HCEC 1CT (cell line): ENCODE results near the gene INHBE.
"Not testable (repeated sequence)": the region's sequence is repeated elsewhere in the genome, so short reads cannot be mapped to it uniquely, and the experiment has no call there.

ENCODE experiments used
- DNase-seq: peaks from one replicate; pipeline ENCODE4 v3.0.0-alpha.2; 2017

INHBE gene

GRCh38 chr12:57454566-57455373, at the start of gene INHBE:
Gene INHBE, plus strand, starts transcription at chr12:57455307. Its CDS starts 230 bp downstream, at chr12:57455537.
- DNase-seq = peak; percentile 69

- DNase-seq = no peak
Measured at GRCh38 chr12:57410534-57410933, 44.6 kb upstream of the INHBE start.

- not testable (repeated sequence) for DNase-seq
Measured at GRCh38 chr12:57414160-57414559, 40.9 kb upstream of the INHBE start.

- DNase-seq = no peak
Measured at GRCh38 chr12:57415088-57415487, 40.0 kb upstream of the INHBE start.

DNA sequence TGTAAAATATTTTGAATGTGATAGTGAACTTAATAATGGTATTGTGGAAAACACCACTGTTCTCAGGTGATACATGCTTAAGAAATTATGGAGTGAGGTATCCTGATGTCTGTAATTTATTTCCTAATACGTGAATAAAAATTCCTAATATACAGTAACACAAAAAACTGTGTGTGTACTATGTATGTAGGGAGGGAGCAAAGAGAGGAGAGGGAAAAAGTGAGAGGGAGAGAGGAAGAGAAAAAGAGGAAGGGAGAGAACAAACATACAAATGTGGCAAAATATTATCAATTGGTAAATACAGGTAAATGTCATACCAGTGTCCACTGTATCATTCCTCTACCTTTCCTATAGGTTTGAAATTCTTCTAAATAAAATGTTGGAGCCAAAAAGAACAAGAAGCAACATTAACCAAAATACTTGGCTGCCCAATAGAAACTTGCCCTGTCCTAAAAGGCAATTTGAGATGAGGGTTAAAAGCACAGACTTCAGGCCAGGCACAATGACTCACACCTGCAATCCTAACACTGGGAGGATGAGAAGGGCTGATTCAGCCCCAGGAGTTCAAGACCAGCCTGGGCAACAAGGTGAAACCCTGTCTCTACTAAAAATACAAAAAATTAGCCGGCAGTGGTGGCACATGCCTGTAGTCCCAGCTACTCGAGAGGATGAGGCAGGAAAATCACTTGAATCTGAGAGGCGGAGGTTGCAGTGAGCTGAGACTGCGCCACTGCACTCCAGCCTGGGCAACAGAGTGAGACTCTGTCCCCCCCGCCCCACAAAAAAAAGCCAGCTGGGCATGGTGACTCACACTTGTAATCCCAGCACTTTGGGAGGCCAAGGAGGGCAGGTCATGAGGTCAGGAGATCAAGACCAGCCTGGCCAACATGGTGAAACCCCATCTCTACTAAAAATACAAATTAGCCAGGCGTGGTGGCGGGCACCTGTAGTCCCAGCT, 38.8 kb upstream of the INHBE start:
- peak; percentile 50 for DNase-seq

DNA sequence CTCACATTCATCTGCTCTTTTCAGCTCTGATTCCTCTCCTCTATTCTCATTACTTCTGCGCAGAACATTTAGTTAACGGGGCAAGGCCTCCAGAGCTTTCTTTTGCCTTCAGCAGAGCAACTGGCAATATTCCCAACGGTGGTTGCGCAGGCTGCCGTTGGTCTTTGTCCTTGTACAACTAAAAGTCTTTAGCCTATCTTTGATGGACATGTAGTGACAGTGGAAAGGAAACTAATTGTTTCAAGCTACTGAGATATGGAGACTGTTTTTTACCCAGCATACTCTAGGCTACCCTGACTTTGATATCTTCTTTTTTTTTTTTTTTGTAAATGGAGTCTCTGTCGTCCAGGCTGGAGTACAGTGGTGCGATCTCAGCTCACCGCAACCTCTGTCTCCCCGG, 36.9 kb upstream of the INHBE start:
- no peak for DNase-seq

- no peak for DNase-seq
Measured at GRCh38 chr12:57419495-57419894, 35.6 kb upstream of the INHBE start.

- no peak for DNase-seq
Measured at GRCh38 chr12:57420482-57420881, 34.6 kb upstream of the INHBE start.

DNA sequence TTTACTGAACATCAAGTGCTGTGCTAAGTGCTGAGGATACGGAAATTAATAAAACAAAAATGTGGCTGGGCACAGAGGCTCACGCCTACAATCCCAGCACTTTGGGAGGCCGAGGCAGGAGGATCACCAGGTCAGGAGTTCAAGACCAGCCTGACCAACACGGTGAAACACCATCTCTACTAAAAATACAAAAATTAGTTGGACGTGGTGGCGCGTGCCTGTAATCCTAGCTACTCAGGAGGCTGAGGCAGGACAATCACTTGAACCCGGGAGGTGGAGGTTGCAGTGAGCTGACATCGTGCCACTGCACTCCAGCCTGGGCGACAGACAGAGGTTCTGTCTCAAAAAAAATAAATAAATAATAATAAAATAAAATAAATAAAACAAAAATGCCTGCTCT, 28.2 kb upstream of the INHBE start:
- not testable (repeated sequence) for DNase-seq

DNA sequence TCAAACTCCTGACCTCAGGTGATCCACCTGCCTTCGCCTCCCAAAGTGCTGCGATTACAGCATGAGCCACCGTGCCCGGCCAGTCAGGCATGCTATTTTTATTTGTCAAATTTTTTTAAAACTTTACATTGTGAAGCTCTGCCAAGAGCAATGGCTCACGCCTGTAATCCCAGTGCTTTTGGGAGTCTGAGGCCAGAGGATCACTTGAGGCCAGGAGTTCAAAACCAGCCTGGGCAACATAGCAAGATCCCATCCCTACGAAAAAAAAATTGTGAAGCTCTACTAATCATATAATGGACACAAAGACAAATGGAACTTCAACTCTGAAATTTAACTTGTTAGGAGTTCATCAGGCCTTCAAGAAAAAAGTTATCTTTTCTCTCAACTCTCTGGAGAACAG, 26.1 kb upstream of the INHBE start:
- no peak for DNase-seq

GRCh38 chr12:57429473-57430111, 25.5 kb upstream of the INHBE start:
- DNase-seq = peak; percentile 11

GRCh38 chr12:57430112-57430930, 24.8 kb upstream of the INHBE start:
- DNase-seq = peak; percentile 22

DNA sequence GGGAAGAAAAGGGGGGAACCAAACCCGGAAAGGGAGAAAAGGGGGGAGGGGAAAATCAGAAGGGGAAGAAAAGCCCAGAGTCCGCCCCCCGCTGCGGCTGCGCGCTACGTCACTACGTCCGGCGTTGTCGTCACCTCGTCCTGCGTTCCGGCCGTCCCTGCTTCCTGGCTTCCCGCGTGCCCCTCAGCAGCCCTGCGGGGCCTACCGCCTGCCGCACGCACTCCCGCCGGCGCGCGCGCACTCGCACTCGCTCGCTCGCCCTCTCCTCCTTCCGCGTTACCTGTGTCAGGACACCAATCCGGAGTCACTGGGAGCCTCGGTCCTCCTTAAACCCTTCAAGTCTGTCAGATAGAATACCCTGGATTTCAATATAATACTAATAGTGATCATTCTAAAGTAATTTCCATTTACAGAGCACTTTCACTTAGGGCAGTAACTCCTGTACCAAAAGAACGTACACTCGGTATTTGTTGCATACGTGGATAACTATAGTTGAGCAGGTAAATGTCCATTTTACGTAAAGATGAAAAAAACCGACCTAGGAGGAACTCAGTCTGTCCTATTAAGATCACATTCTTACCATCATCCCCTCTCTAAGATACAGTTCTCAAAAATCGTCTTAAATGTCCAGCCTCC, 24.1 kb upstream of the INHBE start, which contains the start of gene R3HDM2:
R3HDM2 (minus strand) TSS at position 113 of the 636 bp plus-strand sequence. CDS start 120,615 bp downstream, outside the sequence.
- peak; percentile 96 for DNase-seq

- DNase-seq = no peak
Measured at GRCh38 chr12:57431654-57432188, 23.4 kb upstream of the INHBE start.

GRCh38 chr12:57433370-57433769, 21.7 kb upstream of the INHBE start:
- DNase-seq = no peak

- DNase-seq = no peak
Measured at GRCh38 chr12:57434517-57435223, 20.4 kb upstream of the INHBE start, which contains the start of gene INHBC. Gene INHBC, plus strand, starts transcription at chr12:57434784. Its CDS starts 103 bp downstream, at chr12:57434887.

- DNase-seq = no peak
Measured at GRCh38 chr12:57435293-57435692, 19.8 kb upstream of the INHBE start.

DNA sequence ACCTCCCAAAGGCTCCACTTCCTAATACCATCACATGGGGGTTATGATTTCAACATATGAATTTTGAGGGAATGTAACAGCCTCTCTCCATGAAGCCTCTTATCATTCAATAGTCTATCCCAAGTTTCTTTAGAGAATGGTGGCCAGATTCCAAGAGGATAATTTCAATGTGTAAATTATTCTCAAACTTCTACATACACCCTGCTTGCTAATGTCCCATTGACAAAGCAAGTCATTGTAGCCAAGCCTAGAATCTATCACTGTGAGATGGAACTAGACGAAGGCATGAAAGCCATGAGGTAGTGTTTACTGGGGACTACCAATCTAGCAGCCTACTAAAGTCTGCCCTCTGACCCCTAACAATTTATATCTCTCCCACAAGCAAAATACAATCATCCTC, 16.7 kb upstream of the INHBE start:
- DNase-seq = no peak

DNA sequence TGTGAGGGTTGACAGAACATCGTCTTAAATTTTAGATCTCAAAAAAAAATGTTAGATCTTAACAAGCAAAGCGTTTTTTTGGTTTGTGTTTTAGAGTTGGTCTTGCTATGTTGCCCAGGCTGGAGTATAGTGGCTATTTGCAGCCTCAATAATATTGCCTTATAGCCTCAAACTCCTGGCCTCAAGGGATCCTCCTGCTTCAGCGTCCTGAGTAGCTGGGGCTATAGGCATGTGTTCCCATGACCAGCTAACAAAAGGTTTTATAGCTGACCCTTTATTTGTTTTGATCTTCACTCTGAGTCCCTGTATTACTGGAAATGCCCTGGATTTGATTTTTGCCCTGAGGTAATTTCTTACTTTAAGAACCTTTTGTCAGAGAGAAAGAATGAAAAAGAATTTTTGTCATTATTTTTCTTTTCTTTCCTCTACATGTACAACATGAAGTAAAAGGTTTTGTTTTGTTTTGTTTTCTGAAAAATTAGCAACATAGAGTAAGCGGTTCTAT, 15.3 kb upstream of the INHBE start:
- DNase-seq = no peak

DNA sequence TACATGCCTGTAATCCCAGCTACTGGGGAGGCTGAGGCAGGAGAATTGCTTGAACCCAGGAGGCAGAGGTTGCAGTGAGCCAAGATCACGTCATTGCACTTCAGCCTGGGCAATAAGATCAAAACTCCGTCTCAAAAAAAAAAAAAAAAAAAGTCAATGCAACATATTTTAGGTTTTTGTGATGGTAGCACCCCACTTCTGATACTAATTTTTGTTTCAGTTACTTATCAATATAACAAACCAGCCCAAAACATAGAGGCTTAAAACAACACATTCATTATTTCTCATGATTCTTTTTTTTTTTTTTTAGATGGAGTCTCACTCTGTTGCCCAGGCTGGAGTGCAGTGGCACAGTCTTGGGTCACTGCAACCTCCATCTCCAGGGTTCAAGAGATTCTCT, 13.7 kb upstream of the INHBE start:
- not testable (repeated sequence) for DNase-seq
